Measurements from ENCODE around the gene ZBED1. TPM values are rescaled to one million over a fixed set of nuclear protein-coding genes. Genes with fewer than 3 reads are reported as not detected.

The ZBED1 gene
- total and polyA plus RNA-seq, 9 of the 15 experiments (the other 6 are each of a cell fraction or from before 2014, with no cell fraction given): 0.61 to 27.6 (median 13.9) TPM

DNA sequence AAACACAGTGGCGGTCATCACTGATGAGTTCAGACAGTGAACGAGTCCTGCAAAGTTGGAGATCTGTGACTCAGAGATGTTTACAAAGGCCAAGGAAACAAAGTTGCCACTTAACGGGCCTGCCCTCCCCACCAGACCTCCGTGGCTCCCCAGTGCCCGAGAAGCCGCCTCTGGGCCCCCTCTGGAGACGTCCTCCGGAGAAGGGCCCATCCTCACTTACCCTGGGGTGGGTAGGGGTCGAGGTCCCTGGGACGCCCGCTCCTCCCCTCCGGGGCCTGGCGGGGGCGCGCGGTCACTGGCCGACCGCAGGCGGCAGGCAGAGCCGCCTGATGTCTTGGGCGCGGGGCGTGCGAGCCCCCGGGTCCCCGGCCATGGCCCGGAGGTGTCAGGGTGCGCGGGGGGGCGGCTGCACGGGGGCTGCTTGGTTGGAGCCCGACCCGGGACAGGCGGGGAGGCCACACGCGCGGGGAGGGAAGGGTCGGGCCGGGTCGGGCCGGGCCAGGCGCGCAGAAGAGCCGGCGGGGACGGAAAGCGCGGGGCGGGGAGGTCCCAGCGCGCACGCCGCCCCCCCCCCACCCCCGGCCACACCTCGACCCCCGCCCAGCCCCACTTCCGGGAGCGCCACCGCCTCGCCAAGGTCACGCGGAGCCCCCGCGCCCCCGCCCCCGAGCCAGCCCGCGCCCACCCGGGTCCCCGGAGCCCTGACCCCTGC lies 529 bp downstream of the ZBED1 start:
- no peak for FAIRE-seq
- in situ Hi-C loops (cut with MboI): no loop called here
- WGBS (ENCODE audit: insufficient coverage, low coverage, missing lambda C conversion rate): 0% methylated on average over 8 of the region's 70 CpGs
- TF ChIP-seq MYC (IDR thresholded peaks at IDR 0.05; ENCODE audit: low read depth, low read length): 0 out of 2 replicates have a peak, but pooled peaks have one; percentile 6
- TF ChIP-seq MYC (CRISPR knock-in tag; IDR thresholded peaks at IDR 0.05; ENCODE audit: borderline replicate concordance, low read depth): no peak
- peak; percentile 65 for TF ChIP-seq RBM25 (IDR thresholded peaks at IDR 0.05; ENCODE audit: low read depth, low read length, severe bottlenecking)
- TF ChIP-seq FOSL1 (tag; conservative IDR thresholded peaks at IDR 0.05): peak; percentile 41; the same call in 1 of the 2 replicates
- TF ChIP-seq RCOR1 (IDR thresholded peaks at IDR 0.05; ENCODE audit: borderline replicate concordance in 1 of 2, low read depth in 2 of 2, low read length in 2 of 2): peak in 1 of 2 experiments; percentile 31; a peak in 1 of 4 replicates
- TF ChIP-seq FUS (optimal IDR thresholded peaks at IDR 0.05; ENCODE audit: low read depth, low read length): no peak
- TF ChIP-seq BCOR (IDR thresholded peaks at IDR 0.05): peak; percentile 53; the same call in 1 of the 2 replicates
- 0 out of 2 replicates have a peak, but pooled peaks have one; percentile 33 for TF ChIP-seq PHF8 (IDR thresholded peaks at IDR 0.05; ENCODE audit: borderline replicate concordance, low read length)
- peak; percentile 81 for TF ChIP-seq ZFX (CRISPR knock-in tag; IDR thresholded peaks at IDR 0.05)
- TF ChIP-seq TAF7 (tag; IDR thresholded peaks at IDR 0.05): no peak
- TF ChIP-seq MTA1 (IDR thresholded peaks at IDR 0.05; ENCODE audit: borderline replicate concordance): no peak
- 0 out of 4 replicates have a peak, but pooled peaks of 1 of the 2 experiments have one; percentile 18 for TF ChIP-seq MAZ (CRISPR knock-in tag; conservative IDR thresholded peaks at IDR 0.05 in 1 of 2, IDR thresholded peaks at IDR 0.05 in 1 of 2)
- TF ChIP-seq, protein P1, sequence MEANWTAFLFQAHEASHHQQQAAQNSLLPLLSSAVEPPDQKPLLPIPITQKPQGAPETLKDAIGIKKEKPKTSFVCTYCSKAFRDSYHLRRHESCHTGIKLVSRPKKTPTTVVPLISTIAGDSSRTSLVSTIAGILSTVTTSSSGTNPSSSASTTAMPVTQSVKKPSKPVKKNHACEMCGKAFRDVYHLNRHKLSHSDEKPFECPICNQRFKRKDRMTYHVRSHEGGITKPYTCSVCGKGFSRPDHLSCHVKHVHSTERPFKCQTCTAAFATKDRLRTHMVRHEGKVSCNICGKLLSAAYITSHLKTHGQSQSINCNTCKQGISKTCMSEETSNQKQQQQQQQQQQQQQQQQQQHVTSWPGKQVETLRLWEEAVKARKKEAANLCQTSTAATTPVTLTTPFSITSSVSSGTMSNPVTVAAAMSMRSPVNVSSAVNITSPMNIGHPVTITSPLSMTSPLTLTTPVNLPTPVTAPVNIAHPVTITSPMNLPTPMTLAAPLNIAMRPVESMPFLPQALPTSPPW (CRISPR knock-in tag; IDR thresholded peaks at IDR 0.05): peak; percentile 76; the same call in 1 of the 2 replicates
- TF ChIP-seq NFXL1 (CRISPR knock-in tag; IDR thresholded peaks at IDR 0.05): no peak
- 0 out of 4 replicates have a peak, but pooled peaks of 1 of the 2 experiments have one; percentile 42 for TF ChIP-seq FOXK2 (conservative IDR thresholded peaks at IDR 0.05 in 1 of 2, IDR thresholded peaks at IDR 0.05 in 1 of 2; ENCODE audit: low read depth in 2 of 2)
- TF ChIP-seq SREBF1 (IDR thresholded peaks at IDR 0.05; ENCODE audit: borderline replicate concordance, low read depth, low read length): no peak
- 0 out of 2 replicates have a peak, but pooled peaks have one; percentile 16 for TF ChIP-seq GTF2E2 (tag; IDR thresholded peaks at IDR 0.05)
- no peak for TF ChIP-seq SMARCB1 (IDR thresholded peaks at IDR 0.05; ENCODE audit: insufficient read length, low read depth)
- peak; percentile 89 for TF ChIP-seq ZFP36 (IDR thresholded peaks at IDR 0.05; ENCODE audit: low read depth, low read length, partially characterized antibody)
- TF ChIP-seq EP400 (IDR thresholded peaks at IDR 0.05): peak; percentile 25; the same call in 1 of the 2 replicates
- no peak for TF ChIP-seq NR2C2 (CRISPR knock-in tag; IDR thresholded peaks at IDR 0.05)
- TF ChIP-seq NR2C2 (tag; IDR thresholded peaks at IDR 0.05): peak; percentile 38

More for the DNA sequence above, 529 bp downstream of the ZBED1 start:
- Histone ChIP-seq H3K79me2 (ENCODE audit: control insufficient read depth, insufficient read depth, low read length) (peaks cover 42% of the 10 kb centered on the region), H3K9me1 (ENCODE audit: control insufficient read depth, insufficient read depth, low read length) (no peaks in the 10 kb centered on the region), H3K9me3 (replicated peaks; ENCODE audit: control insufficient read depth, insufficient read depth, low read depth, low read length) (no peaks in the 10 kb centered on the region), H3K9ac (ENCODE audit: insufficient read depth in 1 of 2, low read depth in 2 of 2, low read length in 2 of 2) (peak overlapping the region; percentile 74 to 95), H3K4me2 (ENCODE audit: insufficient read depth, low read length) (peak overlapping the region; percentile 75), H3K36me3 (ENCODE audit: control insufficient read depth, insufficient read depth, low read length) (peaks cover 18% of the 10 kb centered on the region; the same call in 2 of the 3 replicates), H3K4me1 (replicated peaks in 1 of 2; ENCODE audit: control insufficient read depth in 2 of 2, insufficient read depth in 2 of 2, low read length in 2 of 2) (peaks cover 8 to 30% of the 10 kb centered on the region in 2 experiments; a peak in 4 of 5 replicates), H2AFZ (ENCODE audit: low read depth, low read length) (no peak overlapping the region), H3K4me3 (peak overlapping the region; percentile 75), H3K27me3 (ENCODE audit: control insufficient read depth in 2 of 2, insufficient read depth in 2 of 2, low read length in 2 of 2) (no peaks in the 10 kb centered on the region), H3K27ac (ENCODE audit: extremely low read depth, low read depth, low read length) (peak overlapping the region; percentile 85), H4K20me1 (replicated peaks; ENCODE audit: control insufficient read depth, insufficient read depth, low read length) (no peaks in the 10 kb centered on the region)
- CTCF ChIA-PET (ENCODE audit: low intra/inter-chr PET ratio): no interaction called here
- ATAC-seq: peak; percentile 67
- POLR2A ChIA-PET: no interaction called here
- no TSS peak for BruUV-seq (replicated peaks)
- intact Hi-C loops (cut with micrococcal nuclease): no loop called here
- DNase-seq (ENCODE audit: extremely low read depth in 1 of 4, low spot score in 3 of 4): peak; percentile 45 to 84 (median 70)
